GM19025 (cell line): Measurements from ENCODE around the gene SLC10A3.

Source experiments
- ATAC-seq: cut with Tn5 transposase; IDR thresholded peaks from one replicate; pipeline ENCODE4 v1.9.1; 2021; ENCODE audit warnings: mild to moderate bottlenecking, low read depth, moderate library complexity; ENCODE audit not compliant: unreplicated experiment

SLC10A3 gene

GRCh38 chrX:154485150-154486051 lies 5.0 kb downstream of the SLC10A3 start:
- ATAC-seq, result no peak

- no peak for ATAC-seq
These were observed 5.9 kb downstream of the SLC10A3 start for GRCh38 chrX:154484255-154485149.

- ATAC-seq, result no peak
These were observed 7.1 kb downstream of the SLC10A3 start for GRCh38 chrX:154483325-154483724.

GRCh38 chrX:154482786-154483185 lies 7.6 kb downstream of the SLC10A3 start:
- ATAC-seq, result no peak

GRCh38 chrX:154481911-154482601 lies 8.4 kb downstream of the SLC10A3 start:
- no peak for ATAC-seq

GRCh38 chrX:154481195-154481594 lies 9.2 kb downstream of the SLC10A3 start:
- ATAC-seq, result no peak

GRCh38 chrX:154478728-154479622 lies 11.5 kb downstream of the SLC10A3 start, which contains the start of gene LAGE3:
Gene LAGE3, minus strand, starts transcription at chrX:154479281. Its CDS starts 366 bp downstream, at chrX:154478915.
- ATAC-seq, result peak; percentile 85

- ATAC-seq, result no peak
These were observed 12.4 kb downstream of the SLC10A3 start for GRCh38 chrX:154477891-154478477.

GRCh38 chrX:154476821-154477220 lies 13.6 kb downstream of the SLC10A3 start:
- no peak for ATAC-seq

- no peak for ATAC-seq
These were observed 16.7 kb downstream of the SLC10A3 start for GRCh38 chrX:154473683-154474082.

- no peak for ATAC-seq
These were observed 17.5 kb downstream of the SLC10A3 start for GRCh38 chrX:154472685-154473632.

GRCh38 chrX:154471839-154472684 lies 18.4 kb downstream of the SLC10A3 start:
- no peak for ATAC-seq

GRCh38 chrX:154470914-154471568 lies 19.4 kb downstream of the SLC10A3 start:
- no peak for ATAC-seq

GRCh38 chrX:154470434-154470833 lies 20.0 kb downstream of the SLC10A3 start:
- no peak for ATAC-seq

- ATAC-seq, result no peak
These were observed 20.5 kb downstream of the SLC10A3 start for GRCh38 chrX:154469880-154470279.

GRCh38 chrX:154469114-154469513 lies 21.3 kb downstream of the SLC10A3 start:
- no peak for ATAC-seq

- ATAC-seq, result no peak
These were observed 22.2 kb downstream of the SLC10A3 start for GRCh38 chrX:154468217-154468616.
